Neural cell (in vitro differentiated cells): Measurements from ENCODE around the gene ICE2. TPM values are rescaled to one million over a fixed set of nuclear protein-coding genes. Genes with fewer than 3 reads are reported as not detected.

Source experiments
- H2AFZ ChIP-seq: fragments of 200-600, 300-800 bp; sonication (generic), shearing (Covaris generic); 2 replicates; pipeline ENCODE4 v1.6.0; 2014; ENCODE audit warnings: low read depth, mild to moderate bottlenecking, antibody characterized with exemption, low read length, moderate library complexity
- H3F3A ChIP-seq: fragments of 200-600 bp; shearing (Covaris generic); 2 replicates; pipeline ENCODE4 v1.6.1; 2016; ENCODE audit warnings: mild to moderate bottlenecking, moderate library complexity, mixed read lengths, antibody characterized with exemption, low read length; ENCODE audit not compliant: insufficient read depth, poor library complexity, severe bottlenecking
- H3K27ac ChIP-seq: fragments of 200-600, 300-800 bp; sonication (generic), shearing (Covaris generic); 2 replicates; pipeline ENCODE4 v1.5.1; 2014; ENCODE audit warnings: mild to moderate bottlenecking, low read length, moderate library complexity
- H3K27me3 ChIP-seq: fragments of 300-800, 200-600 bp; sonication (generic), shearing (Covaris generic); 2 replicates; pipeline ENCODE4 v1.6.0; 2014; ENCODE audit warnings: mild to moderate bottlenecking, low read depth, low read length, moderate library complexity; ENCODE audit not compliant: insufficient read depth
- H3K36me3 ChIP-seq: fragments of 300-800, 200-600 bp; sonication (generic), shearing (Covaris generic); 2 replicates; pipeline ENCODE4 v1.5.1; 2014; ENCODE audit warnings: mild to moderate bottlenecking, antibody characterized with exemption, low read length, moderate library complexity; ENCODE audit not compliant: insufficient read depth
- H3K4me2 ChIP-seq: fragments of 300-800, 200-600 bp; sonication (generic), shearing (Covaris generic); 2 replicates; pipeline ENCODE4 v1.6.0; 2014; ENCODE audit warnings: mild to moderate bottlenecking, low read length
- H3K4me3 ChIP-seq: fragments of 300-800, 200-600 bp; sonication (generic), shearing (Covaris generic); 2 replicates; pipeline ENCODE4 v1.5.1; 2014; ENCODE audit warnings: mild to moderate bottlenecking, low read length, moderate library complexity
- H3K79me2 ChIP-seq: fragments of 200-600 bp; shearing (Covaris generic); replicated peaks from 2 replicates; pipeline ENCODE4 v1.6.0; 2014; ENCODE audit warnings: mild to moderate bottlenecking, low read length, moderate library complexity; ENCODE audit not compliant: insufficient read depth
- H3K9ac ChIP-seq: fragments of 300-800, 200-600 bp; sonication (generic), shearing (Covaris generic); 2 replicates; pipeline ENCODE4 v1.6.1; 2016; ENCODE audit warnings: mild to moderate bottlenecking, low read length, mixed read lengths
- H3K9me2 ChIP-seq: fragments of 200-600 bp; shearing (Covaris generic); 2 replicates; pipeline ENCODE4 v1.6.1; 2016; ENCODE audit warnings: mild to moderate bottlenecking, low read length, mixed read lengths; ENCODE audit not compliant: insufficient read depth
- H3K9me3 ChIP-seq: fragments of 200-600, 300-800 bp; sonication (generic), shearing (Covaris generic); 2 replicates; pipeline ENCODE4 v1.6.1; 2016; ENCODE audit warnings: mild to moderate bottlenecking, mixed run types, low read length, moderate library complexity, mixed read lengths
- H4K20me1 ChIP-seq: fragments of 200-600 bp; shearing (Covaris generic); 2 replicates; pipeline ENCODE4 v1.6.1; 2016; ENCODE audit warnings: mild to moderate bottlenecking, mixed run types; ENCODE audit not compliant: insufficient read depth
- EP300 ChIP-seq: fragments of 450-650 bp; conservative IDR thresholded peaks from 2 replicates; pipeline ENCODE4 v1.6.1; 2014; ENCODE audit warnings: antibody characterized with exemption, mild to moderate bottlenecking, moderate library complexity; ENCODE audit not compliant: poor library complexity, severe bottlenecking
- EZH2 ChIP-seq: fragments of 200-600, 300-800 bp; shearing (Covaris generic), sonication (generic); IDR thresholded peaks from 2 replicates; pipeline ENCODE4 v1.6.1; 2014; ENCODE audit warnings: antibody characterized with exemption, low read length, borderline replicate concordance, mild to moderate bottlenecking; ENCODE audit not compliant: insufficient read depth, poor library complexity, severe bottlenecking
- MXI1 ChIP-seq: fragments of 450-650 bp; conservative IDR thresholded peaks from 2 replicates; pipeline ENCODE4 v1.6.1; 2014; ENCODE audit warnings: antibody characterized with exemption, mild to moderate bottlenecking; ENCODE audit not compliant: poor library complexity, severe bottlenecking
- POLR2AphosphoS5 ChIP-seq: IDR thresholded peaks from 2 replicates; pipeline ENCODE4 v1.6.1; 2012
- RAD21 ChIP-seq: fragments of 450-650 bp; conservative IDR thresholded peaks from 2 replicates; pipeline ENCODE4 v1.6.1; 2014; ENCODE audit warnings: antibody characterized with exemption, mild to moderate bottlenecking, moderate library complexity
- SMC3 ChIP-seq: fragments of 450-650 bp; conservative IDR thresholded peaks from 2 replicates; pipeline ENCODE4 v1.6.1; 2014; ENCODE audit warnings: antibody characterized with exemption, mild to moderate bottlenecking, moderate library complexity; ENCODE audit not compliant: poor library complexity
- TAF1 ChIP-seq: IDR thresholded peaks from 2 replicates; pipeline ENCODE4 v1.6.1; 2012; ENCODE audit warnings: low read depth
- polyA plus RNA-seq: library from polyadenylated mRNA; depleted of rRNA; stranded (reverse); fragments of >200 nt; gene quantifications from 2 replicates; pipeline ENCODE4 v1.2.3, GENCODE V29; 2014
- TF ChIP-seq, protein P1 (sequence below): fragments of 450-650 bp; IDR thresholded peaks from 2 replicates; pipeline ENCODE4 v1.5.1; 2014; ENCODE audit warnings: antibody characterized with exemption, mild to moderate bottlenecking, moderate library complexity; ENCODE audit not compliant: poor library complexity, severe bottlenecking
- TF ChIP-seq, protein P2 (sequence below): IDR thresholded peaks from 2 replicates; pipeline ENCODE4 v1.6.1; 2012; ENCODE audit warnings: borderline replicate concordance

The ICE2 gene
- polyA plus RNA-seq, 1 donor from 2014 or later = 34.0 TPM

GRCh38 chr15:60384526-60385126, 94.3 kb downstream of the ICE2 start:
- H3F3A ChIP-seq = no peaks in the 10 kb centered on the region
- H4K20me1 ChIP-seq = no peaks in the 10 kb centered on the region
- H3K36me3 ChIP-seq = no peaks in the 10 kb centered on the region
- no peaks in the 10 kb centered on the region for H3K79me2 ChIP-seq
- no peaks in the 10 kb centered on the region for H3K9me3 ChIP-seq
- no peaks in the 10 kb centered on the region for H3K27me3 ChIP-seq
- no peak overlapping the region for H3K27ac ChIP-seq
- H3K4me3 ChIP-seq = no peak overlapping the region
- no peak overlapping the region for H3K4me2 ChIP-seq
- H2AFZ ChIP-seq = no peak overlapping the region
- no peaks in the 10 kb centered on the region for H3K9me2 ChIP-seq
- H3K9ac ChIP-seq = no peak overlapping the region
- TF ChIP-seq, protein P1, sequence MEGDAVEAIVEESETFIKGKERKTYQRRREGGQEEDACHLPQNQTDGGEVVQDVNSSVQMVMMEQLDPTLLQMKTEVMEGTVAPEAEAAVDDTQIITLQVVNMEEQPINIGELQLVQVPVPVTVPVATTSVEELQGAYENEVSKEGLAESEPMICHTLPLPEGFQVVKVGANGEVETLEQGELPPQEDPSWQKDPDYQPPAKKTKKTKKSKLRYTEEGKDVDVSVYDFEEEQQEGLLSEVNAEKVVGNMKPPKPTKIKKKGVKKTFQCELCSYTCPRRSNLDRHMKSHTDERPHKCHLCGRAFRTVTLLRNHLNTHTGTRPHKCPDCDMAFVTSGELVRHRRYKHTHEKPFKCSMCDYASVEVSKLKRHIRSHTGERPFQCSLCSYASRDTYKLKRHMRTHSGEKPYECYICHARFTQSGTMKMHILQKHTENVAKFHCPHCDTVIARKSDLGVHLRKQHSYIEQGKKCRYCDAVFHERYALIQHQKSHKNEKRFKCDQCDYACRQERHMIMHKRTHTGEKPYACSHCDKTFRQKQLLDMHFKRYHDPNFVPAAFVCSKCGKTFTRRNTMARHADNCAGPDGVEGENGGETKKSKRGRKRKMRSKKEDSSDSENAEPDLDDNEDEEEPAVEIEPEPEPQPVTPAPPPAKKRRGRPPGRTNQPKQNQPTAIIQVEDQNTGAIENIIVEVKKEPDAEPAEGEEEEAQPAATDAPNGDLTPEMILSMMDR = no peak
- peak; percentile 13 for TF ChIP-seq EP300

GRCh38 chr15:60384053-60384452, 94.9 kb downstream of the ICE2 start:
- H3K79me2 ChIP-seq = no peaks in the 10 kb centered on the region
- no peak overlapping the region for H2AFZ ChIP-seq
- no peak overlapping the region for H3K27ac ChIP-seq
- H4K20me1 ChIP-seq = no peaks in the 10 kb centered on the region
- H3K9ac ChIP-seq = no peak overlapping the region
- H3K27me3 ChIP-seq = no peaks in the 10 kb centered on the region
- no peaks in the 10 kb centered on the region for H3F3A ChIP-seq
- no peaks in the 10 kb centered on the region for H3K9me2 ChIP-seq
- H3K4me2 ChIP-seq = no peak overlapping the region
- TF ChIP-seq, protein P1 = no peak
- TF ChIP-seq TAF1 (no peak), EP300 (no peak), MXI1 (no peak), RAD21 (no peak), POLR2AphosphoS5 (no peak), SMC3 (no peak), EZH2 (no peak)
- TF ChIP-seq, protein P2, sequence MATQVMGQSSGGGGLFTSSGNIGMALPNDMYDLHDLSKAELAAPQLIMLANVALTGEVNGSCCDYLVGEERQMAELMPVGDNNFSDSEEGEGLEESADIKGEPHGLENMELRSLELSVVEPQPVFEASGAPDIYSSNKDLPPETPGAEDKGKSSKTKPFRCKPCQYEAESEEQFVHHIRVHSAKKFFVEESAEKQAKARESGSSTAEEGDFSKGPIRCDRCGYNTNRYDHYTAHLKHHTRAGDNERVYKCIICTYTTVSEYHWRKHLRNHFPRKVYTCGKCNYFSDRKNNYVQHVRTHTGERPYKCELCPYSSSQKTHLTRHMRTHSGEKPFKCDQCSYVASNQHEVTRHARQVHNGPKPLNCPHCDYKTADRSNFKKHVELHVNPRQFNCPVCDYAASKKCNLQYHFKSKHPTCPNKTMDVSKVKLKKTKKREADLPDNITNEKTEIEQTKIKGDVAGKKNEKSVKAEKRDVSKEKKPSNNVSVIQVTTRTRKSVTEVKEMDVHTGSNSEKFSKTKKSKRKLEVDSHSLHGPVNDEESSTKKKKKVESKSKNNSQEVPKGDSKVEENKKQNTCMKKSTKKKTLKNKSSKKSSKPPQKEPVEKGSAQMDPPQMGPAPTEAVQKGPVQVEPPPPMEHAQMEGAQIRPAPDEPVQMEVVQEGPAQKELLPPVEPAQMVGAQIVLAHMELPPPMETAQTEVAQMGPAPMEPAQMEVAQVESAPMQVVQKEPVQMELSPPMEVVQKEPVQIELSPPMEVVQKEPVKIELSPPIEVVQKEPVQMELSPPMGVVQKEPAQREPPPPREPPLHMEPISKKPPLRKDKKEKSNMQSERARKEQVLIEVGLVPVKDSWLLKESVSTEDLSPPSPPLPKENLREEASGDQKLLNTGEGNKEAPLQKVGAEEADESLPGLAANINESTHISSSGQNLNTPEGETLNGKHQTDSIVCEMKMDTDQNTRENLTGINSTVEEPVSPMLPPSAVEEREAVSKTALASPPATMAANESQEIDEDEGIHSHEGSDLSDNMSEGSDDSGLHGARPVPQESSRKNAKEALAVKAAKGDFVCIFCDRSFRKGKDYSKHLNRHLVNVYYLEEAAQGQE = no peak
- H3K9me3 ChIP-seq = no peaks in the 10 kb centered on the region
- no peaks in the 10 kb centered on the region for H3K36me3 ChIP-seq
- H3K4me3 ChIP-seq = no peak overlapping the region
